HEK293 (cell line): ENCODE data around the gene ZFP57.

Experiments
- CTCF ChIA-PET: fragments of 350-600 bp; formaldehyde crosslinking; extraction: SDS; loops from one replicate; lab custom pipeline; 2021; ENCODE audit warnings: antibody characterized with exemption; lab: Yijun Ruan, JAX
- POLR2A ChIA-PET: fragments of 300-600 bp; formaldehyde crosslinking; extraction: SDS; loops from one replicate; lab custom pipeline; 2020; ENCODE audit warnings: antibody characterized with exemption, inconsistent platforms; lab: Yijun Ruan, JAX
- H3K27ac ChIP-seq: fragments of 200-500 bp; sonication (Bioruptor generic); 2 replicates; pipeline ENCODE4 v1.5.1; 2014; ENCODE audit warnings: low read depth, low read length, control low read depth, inconsistent platforms; ENCODE audit errors: extremely low read depth
- H3K36me3 ChIP-seq, 2 experiments: fragments of 200-500 bp in 1 of 2; sonication (Bioruptor generic) in 1 of 2; 1 replicate in 1 of 2; 2 replicates in 1 of 2; pipeline ENCODE4 v1.5.1; 2014 to 2017; ENCODE audit warnings: inconsistent platforms in 2 of 2, low read length in 2 of 2; ENCODE audit not compliant: control insufficient read depth in 2 of 2, insufficient read depth in 1 of 2
- H3K4me1 ChIP-seq: fragments of 200-500 bp; sonication (Bioruptor generic); 2 replicates; pipeline ENCODE4 v1.5.1; 2014; ENCODE audit warnings: mild to moderate bottlenecking, low read length, inconsistent platforms; ENCODE audit not compliant: control insufficient read depth, insufficient read depth
- H3K4me3 ChIP-seq: 2 replicates; pipeline ENCODE4 v1.5.1; 2011; ENCODE audit warnings: low read depth, mild to moderate bottlenecking, control low read depth, low read length, moderate library complexity
- H3K9me3 ChIP-seq: fragments of 200-500 bp; sonication (Bioruptor generic); 2 replicates; pipeline ENCODE4 v1.5.1; 2014; ENCODE audit warnings: low read depth, low read length, inconsistent platforms; ENCODE audit not compliant: control insufficient read depth, insufficient read depth
- BCL6B ChIP-seq: fragments of 450-650 bp; formaldehyde crosslinking; IDR thresholded peaks from 2 replicates; pipeline ENCODE4 v1.5.1; 2017; ENCODE audit warnings: missing biosample characterization, missing genetic modification characterization
- CTCF ChIP-seq: fragments of 450-650 bp; formaldehyde crosslinking; IDR thresholded peaks from 2 replicates; pipeline ENCODE4 v1.5.1; 2016; ENCODE audit warnings: missing biosample characterization, missing genetic modification characterization
- GFI1B ChIP-seq: fragments of 450-650 bp; formaldehyde crosslinking; IDR thresholded peaks from 2 replicates; pipeline ENCODE4 v1.5.1; 2016; ENCODE audit warnings: missing biosample characterization, missing genetic modification characterization
- GLIS1 ChIP-seq: fragments of 450-650 bp; formaldehyde crosslinking; IDR thresholded peaks from 2 replicates; pipeline ENCODE4 v1.5.1; 2016; ENCODE audit warnings: missing biosample characterization, missing genetic modification characterization
- IKZF3 ChIP-seq: fragments of 450-650 bp; IDR thresholded peaks from 2 replicates; pipeline ENCODE4 v1.5.0; 2018; ENCODE audit warnings: missing biosample characterization, mild to moderate bottlenecking, missing genetic modification characterization, moderate library complexity
- KLF10 ChIP-seq: fragments of 450-650 bp; IDR thresholded peaks from 2 replicates; pipeline ENCODE4 v1.5.1; 2018; ENCODE audit warnings: missing biosample characterization, mild to moderate bottlenecking, missing genetic modification characterization
- PRDM1 ChIP-seq: fragments of 450-650 bp; formaldehyde crosslinking; IDR thresholded peaks from 2 replicates; pipeline ENCODE4; 2016; ENCODE audit warnings: missing biosample characterization, missing genetic modification characterization
- REST ChIP-seq: fragments of 450-650 bp; formaldehyde crosslinking; IDR thresholded peaks from 2 replicates; pipeline ENCODE4 v1.5.1; 2016; ENCODE audit warnings: missing biosample characterization, missing genetic modification characterization
- SALL2 ChIP-seq: fragments of 450-650 bp; formaldehyde crosslinking; IDR thresholded peaks from 2 replicates; pipeline ENCODE4 v1.5.0; 2017; ENCODE audit warnings: missing biosample characterization, mild to moderate bottlenecking, missing genetic modification characterization, borderline replicate concordance
- SCRT1 ChIP-seq: fragments of 450-650 bp; formaldehyde crosslinking; IDR thresholded peaks from 2 replicates; pipeline ENCODE4 v1.5.1; 2016; ENCODE audit warnings: missing biosample characterization, missing genetic modification characterization, borderline replicate concordance
- SP7 ChIP-seq: fragments of 450-650 bp; formaldehyde crosslinking; IDR thresholded peaks from 2 replicates; pipeline ENCODE4 v1.5.1; 2016; ENCODE audit warnings: missing biosample characterization, missing genetic modification characterization
- TRIM28 ChIP-seq: IDR thresholded peaks from 2 replicates; pipeline ENCODE4 v1.6.1; 2011; ENCODE audit warnings: low read length, control low read depth, borderline replicate concordance
- ZBTB1 ChIP-seq: fragments of 450-650 bp; formaldehyde crosslinking; IDR thresholded peaks from 2 replicates; pipeline ENCODE4 v1.5.1; 2016; ENCODE audit warnings: missing biosample characterization, missing genetic modification characterization
- ZBTB17 ChIP-seq: fragments of 450-650 bp; formaldehyde crosslinking; IDR thresholded peaks from 2 replicates; pipeline ENCODE4 v1.5.1; 2016; ENCODE audit warnings: missing biosample characterization, missing genetic modification characterization
- ZBTB21 ChIP-seq: fragments of 450-650 bp; formaldehyde crosslinking; IDR thresholded peaks from 2 replicates; pipeline ENCODE4 v1.5.1; 2017; ENCODE audit warnings: missing biosample characterization, missing genetic modification characterization
- ZIC2 ChIP-seq: fragments of 450-650 bp; formaldehyde crosslinking; IDR thresholded peaks from 2 replicates; pipeline ENCODE4 v1.5.1; 2016; ENCODE audit warnings: missing biosample characterization, missing genetic modification characterization
- ZNF10 ChIP-seq: fragments of 450-650 bp; formaldehyde crosslinking; IDR thresholded peaks from 2 replicates; pipeline ENCODE4 v1.5.1; 2017; ENCODE audit warnings: missing biosample characterization, missing genetic modification characterization
- ZNF157 ChIP-seq: fragments of 450-650 bp; formaldehyde crosslinking; IDR thresholded peaks from 2 replicates; pipeline ENCODE4 v1.5.1; 2016; ENCODE audit warnings: missing biosample characterization, missing genetic modification characterization
- ZNF169 ChIP-seq: fragments of 450-650 bp; formaldehyde crosslinking; IDR thresholded peaks from 2 replicates; pipeline ENCODE4 v1.5.1; 2016; ENCODE audit warnings: missing biosample characterization, missing genetic modification characterization
- ZNF2 ChIP-seq: fragments of 450-650 bp; formaldehyde crosslinking; IDR thresholded peaks from 2 replicates; pipeline ENCODE4 v1.5.1; 2016; ENCODE audit warnings: missing biosample characterization, missing genetic modification characterization
- ZNF223 ChIP-seq: fragments of 450-650 bp; formaldehyde crosslinking; IDR thresholded peaks from 2 replicates; pipeline ENCODE4 v1.5.1; 2016; ENCODE audit warnings: missing biosample characterization, missing genetic modification characterization
- ZNF302 ChIP-seq: fragments of 450-650 bp; formaldehyde crosslinking; IDR thresholded peaks from 2 replicates; pipeline ENCODE4 v1.5.1; 2016; ENCODE audit warnings: missing biosample characterization, missing genetic modification characterization, low read depth
- ZNF335 ChIP-seq: fragments of 450-650 bp; formaldehyde crosslinking; conservative IDR thresholded peaks from 2 replicates; pipeline ENCODE4 v1.5.1; 2016; ENCODE audit warnings: missing biosample characterization, missing genetic modification characterization
- ZNF426 ChIP-seq: fragments of 450-650 bp; formaldehyde crosslinking; IDR thresholded peaks from 2 replicates; pipeline ENCODE4 v1.5.1; 2017; ENCODE audit warnings: missing biosample characterization, missing genetic modification characterization, mild to moderate bottlenecking, inconsistent platforms, moderate library complexity
- ZNF561 ChIP-seq: fragments of 450-650 bp; IDR thresholded peaks from 2 replicates; pipeline ENCODE4 v1.5.1; 2018; ENCODE audit warnings: missing biosample characterization, missing genetic modification characterization, borderline replicate concordance
- ZNF621 ChIP-seq: fragments of 450-650 bp; formaldehyde crosslinking; IDR thresholded peaks from 2 replicates; pipeline ENCODE4 v1.5.1; 2017; ENCODE audit warnings: missing biosample characterization, missing genetic modification characterization
- ZNF626 ChIP-seq: fragments of 450-650 bp; sonication (Bioruptor Pico); formaldehyde crosslinking; IDR thresholded peaks from 2 replicates; pipeline ENCODE4 v1.5.1; 2018; ENCODE audit warnings: missing biosample characterization, missing genetic modification characterization, inconsistent platforms
- ZNF629 ChIP-seq: fragments of 450-650 bp; formaldehyde crosslinking; IDR thresholded peaks from 2 replicates; pipeline ENCODE4 v1.5.1; 2017; ENCODE audit warnings: missing biosample characterization, missing genetic modification characterization
- ZNF654 ChIP-seq: fragments of 450-650 bp; formaldehyde crosslinking; IDR thresholded peaks from 2 replicates; pipeline ENCODE4 v1.5.1; 2016; ENCODE audit warnings: low read depth, missing biosample characterization, missing genetic modification characterization
- ZNF660 ChIP-seq: fragments of 450-650 bp; IDR thresholded peaks from 2 replicates; pipeline ENCODE4 v1.5.1; 2018; ENCODE audit warnings: missing biosample characterization, mild to moderate bottlenecking, missing genetic modification characterization
- ZSCAN23 ChIP-seq: fragments of 450-650 bp; formaldehyde crosslinking; IDR thresholded peaks from 2 replicates; pipeline ENCODE4 v1.5.1; 2016; ENCODE audit warnings: missing biosample characterization, missing genetic modification characterization
- ZXDB ChIP-seq: fragments of 450-650 bp; formaldehyde crosslinking; IDR thresholded peaks from 2 replicates; pipeline ENCODE4 v1.5.1; 2016; ENCODE audit warnings: missing biosample characterization, missing genetic modification characterization

The ZFP57 gene

GRCh38 chr6:29705389-29706231 lies 24.7 kb upstream of the ZFP57 start (continued):
- no peak for TF ChIP-seq ZNF426 (tag by site-specific recombination)
- no peak for TF ChIP-seq ZNF169 (tag by site-specific recombination)
- no peak for TF ChIP-seq SALL2 (tag by site-specific recombination)
- peak; percentile 76 for TF ChIP-seq PRDM1
- no peak for TF ChIP-seq ZBTB21 (tag by site-specific recombination)
- TF ChIP-seq ZNF626 (tag by site-specific recombination), result no peak
- TF ChIP-seq TRIM28, result no peak
- no peak for TF ChIP-seq ZNF561 (tag by site-specific recombination)
- TF ChIP-seq KLF10 (tag by site-specific recombination), result no peak
- no peak for TF ChIP-seq ZNF223
- no peak for TF ChIP-seq ZBTB1
- TF ChIP-seq ZXDB (tag by site-specific recombination), result no peak
- TF ChIP-seq ZNF302 (tag by site-specific recombination), result no peak
- TF ChIP-seq ZNF621 (tag by site-specific recombination), result no peak
- no peak for TF ChIP-seq SP7 (tag by site-specific recombination)
- TF ChIP-seq ZNF10 (tag by site-specific recombination), result no peak
- 0 out of 2 replicates have a peak, but pooled peaks have one; percentile 35 for TF ChIP-seq ZBTB17 (tag by site-specific recombination)
- no peak for TF ChIP-seq GFI1B (tag by site-specific recombination)

- no peaks in the 10 kb centered on the region for H3K36me3 ChIP-seq
- H3K4me1 ChIP-seq, result no peaks in the 10 kb centered on the region
- no peaks in the 10 kb centered on the region for H3K9me3 ChIP-seq
- no peak overlapping the region for H3K27ac ChIP-seq
- ChIA-PET CTCF (interaction anchor here (0.6 to 3.1 kb wide), 44 partner anchors 9 to 1866 kb away, joined by 3 to 39 read pairs (median 4); no protein-coding TSS in a partner anchor), POLR2A (no interaction called here)
- no peak overlapping the region for H3K4me3 ChIP-seq
- TF ChIP-seq ZNF654 (tag by site-specific recombination), result peak; percentile 72
- TF ChIP-seq ZNF157 (tag by site-specific recombination), result no peak
- TF ChIP-seq CTCF, result peak; percentile 77
- TF ChIP-seq ZNF629 (tag by site-specific recombination), result no peak
- TF ChIP-seq ZSCAN23, result no peak
- 0 out of 2 replicates have a peak, but pooled peaks have one; percentile 22 for TF ChIP-seq GLIS1 (tag by site-specific recombination)
- TF ChIP-seq ZNF335 (tag by site-specific recombination), result 0 out of 2 replicates have a peak, but pooled peaks have one; percentile 10
- TF ChIP-seq ZNF660 (tag by site-specific recombination), result peak; percentile 56; the same call in 1 of the 2 replicates
- peak; percentile 51; the same call in 1 of the 2 replicates for TF ChIP-seq IKZF3 (tag by site-specific recombination)
- TF ChIP-seq REST (tag by site-specific recombination), result peak; percentile 62
- TF ChIP-seq ZBTB17 (tag by site-specific recombination), result peak; percentile 58
- no peak for TF ChIP-seq SCRT1 (tag by site-specific recombination)
- no peak for TF ChIP-seq BCL6B
- TF ChIP-seq ZIC2 (tag by site-specific recombination), result no peak
- TF ChIP-seq ZNF2 (tag by site-specific recombination), result peak; percentile 56; the same call in 1 of the 2 replicates
These were observed 21.7 kb upstream of the ZFP57 start for GRCh38 chr6:29702519-29703103.
